Adrenal gland (tissue), 5 donors: ENCODE data around the gene MGST3.

Experiments
- POLR2A ChIP-seq, 2 donors: fragments of 450-650 bp; IDR thresholded peaks; one replicate each; pipeline ENCODE4 v1.6.1; 2017; ENCODE audit warnings: antibody characterized with exemption in 2 of 2, mild to moderate bottlenecking in 2 of 2, moderate library complexity in 1 of 2
- TF ChIP-seq, protein P1 (sequence below), 6 experiments: fragments of 450-650 bp in 4 of 6; fragments of 200-600 bp in 2 of 6; sonication (generic) in 1 of 6; IDR thresholded peaks; 1 replicate in 5 of 6; 2 replicates in 1 of 6; pipeline versions ENCODE4 v1.5.1 to v1.8.0; 2016 to 2021; ENCODE audit warnings: antibody characterized with exemption in 6 of 6, mild to moderate bottlenecking in 2 of 6, moderate library complexity in 1 of 6
- donor health status: DM: no; HTN: no; CAD: no.

DNA sequence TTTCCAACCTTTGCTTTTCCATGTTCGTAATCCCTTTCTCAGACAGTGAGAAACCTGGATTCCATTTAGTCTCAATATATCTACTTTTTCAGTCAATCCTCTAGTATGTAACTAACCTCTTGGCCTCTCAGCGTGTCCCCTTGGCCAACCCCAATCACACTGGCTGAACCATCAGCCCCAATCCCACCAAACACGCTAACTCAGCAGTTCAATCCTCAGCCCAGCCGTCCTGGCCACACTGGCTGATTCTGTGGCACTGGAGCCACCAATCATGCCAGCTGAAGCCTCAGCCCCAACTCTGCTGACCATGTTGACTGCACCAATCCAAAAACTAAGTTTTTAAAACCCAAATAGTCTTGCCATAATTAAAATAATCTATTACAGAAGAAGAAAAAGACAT is 6.6 kb upstream of the MGST3 start:
- TF ChIP-seq, protein P1, sequence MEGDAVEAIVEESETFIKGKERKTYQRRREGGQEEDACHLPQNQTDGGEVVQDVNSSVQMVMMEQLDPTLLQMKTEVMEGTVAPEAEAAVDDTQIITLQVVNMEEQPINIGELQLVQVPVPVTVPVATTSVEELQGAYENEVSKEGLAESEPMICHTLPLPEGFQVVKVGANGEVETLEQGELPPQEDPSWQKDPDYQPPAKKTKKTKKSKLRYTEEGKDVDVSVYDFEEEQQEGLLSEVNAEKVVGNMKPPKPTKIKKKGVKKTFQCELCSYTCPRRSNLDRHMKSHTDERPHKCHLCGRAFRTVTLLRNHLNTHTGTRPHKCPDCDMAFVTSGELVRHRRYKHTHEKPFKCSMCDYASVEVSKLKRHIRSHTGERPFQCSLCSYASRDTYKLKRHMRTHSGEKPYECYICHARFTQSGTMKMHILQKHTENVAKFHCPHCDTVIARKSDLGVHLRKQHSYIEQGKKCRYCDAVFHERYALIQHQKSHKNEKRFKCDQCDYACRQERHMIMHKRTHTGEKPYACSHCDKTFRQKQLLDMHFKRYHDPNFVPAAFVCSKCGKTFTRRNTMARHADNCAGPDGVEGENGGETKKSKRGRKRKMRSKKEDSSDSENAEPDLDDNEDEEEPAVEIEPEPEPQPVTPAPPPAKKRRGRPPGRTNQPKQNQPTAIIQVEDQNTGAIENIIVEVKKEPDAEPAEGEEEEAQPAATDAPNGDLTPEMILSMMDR (IDR thresholded peaks at IDR 0.05), result no peak
- TF ChIP-seq POLR2A (IDR thresholded peaks at IDR 0.05), result no peak
